GM19099 (cell line): ENCODE results near the gene CDCA7L.

Experiments used
- POLR2A ChIP-seq: IDR thresholded peaks from 3 replicates; pipeline ENCODE4 v1.6.1; 2011; ENCODE audit warnings: low read depth; ENCODE audit not compliant: insufficient read length; ENCODE audit errors: extremely low read depth

The CDCA7L gene

GRCh38 chr7:21945454-21946221 lies at the start of gene CDCA7L:
CDCA7L (minus strand) TSS chr7:21945899; CDS start chr7:21945804, 95 bp downstream.
- peak; percentile 91 for TF ChIP-seq POLR2A

GRCh38 chr7:21986096-21986495 lies 40.4 kb upstream of the CDCA7L start:
- TF ChIP-seq POLR2A = no peak

- TF ChIP-seq POLR2A = no peak
Observed at GRCh38 chr7:21984042-21984441, 38.3 kb upstream of the CDCA7L start.

- no peak for TF ChIP-seq POLR2A
Observed at GRCh38 chr7:21983056-21983455, 37.4 kb upstream of the CDCA7L start.

- TF ChIP-seq POLR2A = no peak
Observed at GRCh38 chr7:21981524-21981923, 35.8 kb upstream of the CDCA7L start.

GRCh38 chr7:21980926-21981500 lies 35.3 kb upstream of the CDCA7L start:
- no peak for TF ChIP-seq POLR2A

- TF ChIP-seq POLR2A = no peak
Observed at GRCh38 chr7:21972397-21972784, 26.7 kb upstream of the CDCA7L start.

- no peak for TF ChIP-seq POLR2A
Observed at GRCh38 chr7:21971780-21972396, 26.2 kb upstream of the CDCA7L start.

GRCh38 chr7:21969822-21970221 lies 24.1 kb upstream of the CDCA7L start:
- no peak for TF ChIP-seq POLR2A

GRCh38 chr7:21967598-21968003 lies 21.9 kb upstream of the CDCA7L start:
- no peak for TF ChIP-seq POLR2A

- no peak for TF ChIP-seq POLR2A
Observed at GRCh38 chr7:21966271-21966670, 20.6 kb upstream of the CDCA7L start.

- no peak for TF ChIP-seq POLR2A
Observed at GRCh38 chr7:21965291-21965690, 19.6 kb upstream of the CDCA7L start.

- TF ChIP-seq POLR2A = no peak
Observed at GRCh38 chr7:21962677-21963076, 17.0 kb upstream of the CDCA7L start.

GRCh38 chr7:21960922-21961321 lies 15.2 kb upstream of the CDCA7L start:
- no peak for TF ChIP-seq POLR2A

GRCh38 chr7:21959387-21959776 lies 13.7 kb upstream of the CDCA7L start:
- no peak for TF ChIP-seq POLR2A

- TF ChIP-seq POLR2A = no peak
Observed at GRCh38 chr7:21953781-21954180, 8.1 kb upstream of the CDCA7L start.

- TF ChIP-seq POLR2A = no peak
Observed at GRCh38 chr7:21948887-21949540, 3.3 kb upstream of the CDCA7L start.

GRCh38 chr7:21948364-21948763 lies 2.7 kb upstream of the CDCA7L start:
- TF ChIP-seq POLR2A = no peak
